ENCODE measurements around the gene KAT8. TPM values are rescaled to one million over a fixed set of nuclear protein-coding genes. Genes with fewer than 3 reads are reported as not detected.

Gene KAT8
- total and polyA plus RNA-seq, 10 of the 15 experiments (the other 5 are each of a cell fraction or from before 2014, with no cell fraction given) = 5.5 to 55.8 (median 39.6) TPM

DNA sequence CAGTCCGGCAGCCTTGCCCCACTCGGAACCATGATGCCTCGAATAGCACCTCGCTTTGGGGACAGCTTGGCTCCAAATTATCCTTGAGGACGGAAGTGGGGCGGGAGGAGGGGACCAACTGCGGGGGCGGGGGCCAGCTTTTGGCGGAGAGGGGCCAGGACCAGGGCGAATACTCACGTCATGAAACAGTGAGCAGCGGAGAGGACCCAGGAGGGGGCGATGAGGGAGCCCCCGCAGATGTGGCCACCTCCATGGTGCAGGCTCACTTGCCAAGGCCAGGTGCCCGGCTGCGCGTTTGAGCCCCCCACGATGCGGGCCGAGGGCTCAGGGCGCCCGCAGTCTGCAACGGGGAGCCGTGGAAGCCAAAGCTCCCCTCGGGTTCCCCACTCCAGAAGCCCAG is 31.4 kb downstream of the KAT8 start (continued):
- TF ChIP-seq, protein P1, sequence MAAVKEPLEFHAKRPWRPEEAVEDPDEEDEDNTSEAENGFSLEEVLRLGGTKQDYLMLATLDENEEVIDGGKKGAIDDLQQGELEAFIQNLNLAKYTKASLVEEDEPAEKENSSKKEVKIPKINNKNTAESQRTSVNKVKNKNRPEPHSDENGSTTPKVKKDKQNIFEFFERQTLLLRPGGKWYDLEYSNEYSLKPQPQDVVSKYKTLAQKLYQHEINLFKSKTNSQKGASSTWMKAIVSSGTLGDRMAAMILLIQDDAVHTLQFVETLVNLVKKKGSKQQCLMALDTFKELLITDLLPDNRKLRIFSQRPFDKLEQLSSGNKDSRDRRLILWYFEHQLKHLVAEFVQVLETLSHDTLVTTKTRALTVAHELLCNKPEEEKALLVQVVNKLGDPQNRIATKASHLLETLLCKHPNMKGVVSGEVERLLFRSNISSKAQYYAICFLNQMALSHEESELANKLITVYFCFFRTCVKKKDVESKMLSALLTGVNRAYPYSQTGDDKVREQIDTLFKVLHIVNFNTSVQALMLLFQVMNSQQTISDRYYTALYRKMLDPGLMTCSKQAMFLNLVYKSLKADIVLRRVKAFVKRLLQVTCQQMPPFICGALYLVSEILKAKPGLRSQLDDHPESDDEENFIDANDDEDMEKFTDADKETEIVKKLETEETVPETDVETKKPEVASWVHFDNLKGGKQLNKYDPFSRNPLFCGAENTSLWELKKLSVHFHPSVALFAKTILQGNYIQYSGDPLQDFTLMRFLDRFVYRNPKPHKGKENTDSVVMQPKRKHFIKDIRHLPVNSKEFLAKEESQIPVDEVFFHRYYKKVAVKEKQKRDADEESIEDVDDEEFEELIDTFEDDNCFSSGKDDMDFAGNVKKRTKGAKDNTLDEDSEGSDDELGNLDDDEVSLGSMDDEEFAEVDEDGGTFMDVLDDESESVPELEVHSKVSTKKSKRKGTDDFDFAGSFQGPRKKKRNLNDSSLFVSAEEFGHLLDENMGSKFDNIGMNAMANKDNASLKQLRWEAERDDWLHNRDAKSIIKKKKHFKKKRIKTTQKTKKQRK (IDR thresholded peaks at IDR 0.05; ENCODE audit: low read depth, low read length) = no peak
- TF ChIP-seq PAX8 (IDR thresholded peaks at IDR 0.05) (no peak), TARDBP (IDR thresholded peaks at IDR 0.05; ENCODE audit: borderline replicate concordance) (no peak), SMC3 (IDR thresholded peaks at IDR 0.05; ENCODE audit: borderline replicate concordance, low read length) (no peak), POLR2AphosphoS2 (IDR thresholded peaks at IDR 0.05; ENCODE audit: low read depth, low read length) (no peak)

DNA sequence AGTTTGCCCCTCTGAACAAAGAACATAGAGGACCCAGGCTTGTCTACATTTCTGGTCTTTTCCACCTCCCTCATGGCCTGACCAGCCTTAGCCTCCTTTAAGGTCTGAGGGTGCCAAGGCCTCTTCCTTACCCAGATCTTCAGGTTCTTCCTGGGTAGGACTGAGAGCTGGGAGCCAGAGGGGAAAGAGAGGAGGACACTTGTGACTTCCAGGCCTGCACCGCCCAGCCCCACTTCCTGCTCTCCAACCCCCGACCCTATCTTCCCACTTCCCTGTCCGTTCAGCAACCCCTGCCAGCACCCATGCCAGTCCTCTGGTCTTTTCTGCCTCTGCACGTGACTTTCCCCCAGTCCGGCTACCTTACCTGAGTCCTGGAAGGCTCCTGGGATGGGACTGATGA is 31.9 kb downstream of the KAT8 start:
- in situ Hi-C loops (cut with MboI) (loop anchor here (10.0 kb wide), 1 partner anchor 725 kb away; the partner anchor contains the start of gene ZNF267), intact Hi-C loops (cut with micrococcal nuclease; ENCODE audit: unreplicated experiment) (no loop called here)
- ChIA-PET SMC1A (ENCODE audit: uncharacterized antibody, unreplicated experiment) (no interaction called here), POLR2A (no interaction called here), CTCF (no interaction called here), RAD21 (ENCODE audit: unreplicated experiment) (no interaction called here)
- Histone ChIP-seq H3K27me3 (replicated peaks in 1 of 2; ENCODE audit: control insufficient read depth in 2 of 2, insufficient read depth in 2 of 2, low read length in 1 of 2) (no peaks in the 10 kb centered on the region), H3K9me3 (replicated peaks; ENCODE audit: control insufficient read depth, insufficient read depth, low read length) (no peaks in the 10 kb centered on the region), H3K4me2 (ENCODE audit: control insufficient read depth, insufficient read depth) (no peak overlapping the region), H2AFZ (ENCODE audit: control insufficient read depth, low read depth, low read length) (no peak overlapping the region), H3K36me3 (ENCODE audit: control insufficient read depth in 2 of 2, insufficient read depth in 2 of 2, low read length in 1 of 2) (no peaks in the 10 kb centered on the region), H3K4me1 (ENCODE audit: control insufficient read depth, insufficient read depth, low read length) (no peaks in the 10 kb centered on the region), H3K27ac (ENCODE audit: control insufficient read depth, insufficient read depth) (no peak overlapping the region), H3K4me3 (no peak overlapping the region), H4K20me1 (ENCODE audit: control insufficient read depth, insufficient read depth) (peaks cover 3% of the 10 kb centered on the region; the same call in 1 of the 2 replicates), H3K79me2 (ENCODE audit: control insufficient read depth, insufficient read depth, low read length) (no peaks in the 10 kb centered on the region), H3K9ac (ENCODE audit: control insufficient read depth, insufficient read depth, low read length) (no peak overlapping the region)
- no TSS peak for BruUV-seq (replicated peaks)
- WGBS (ENCODE audit: insufficient coverage, insufficient replicate concordance, low lambda C conversion rate, missing lambda C conversion rate) = 31% methylated on average over 5 of the region's 5 CpGs
- FAIRE-seq (no peak), DNase-seq (ENCODE audit: low read depth, low spot score) (no peak), ATAC-seq (no peak)
- TF ChIP-seq SMAD5 (IDR thresholded peaks at IDR 0.05; ENCODE audit: low read depth) (no peak), NFYB (IDR thresholded peaks at IDR 0.05; ENCODE audit: insufficient read depth, low read depth, low read length) (no peak), CEBPB (IDR thresholded peaks at IDR 0.05; ENCODE audit: borderline replicate concordance in 1 of 2, low read depth in 2 of 2, low read length in 2 of 2) (no peak), ATF7 (IDR thresholded peaks at IDR 0.05; ENCODE audit: low read depth) (no peak), SUZ12 (IDR thresholded peaks at IDR 0.05; ENCODE audit: unreplicated experiment) (no peak), MYC (IDR thresholded peaks at IDR 0.05; ENCODE audit: insufficient read depth, insufficient read length, insufficient replicate concordance, low read length, severe bottlenecking) (no peak), ASH2L (IDR thresholded peaks at IDR 0.05; ENCODE audit: borderline replicate concordance, low read depth) (no peak), KDM1A (IDR thresholded peaks at IDR 0.05; ENCODE audit: borderline replicate concordance) (no peak), SMC3 (IDR thresholded peaks at IDR 0.05; ENCODE audit: borderline replicate concordance, low read length) (no peak), BCL11A (IDR thresholded peaks at IDR 0.05; ENCODE audit: low read depth, low read length) (no peak)
- TF ChIP-seq, protein P2, sequence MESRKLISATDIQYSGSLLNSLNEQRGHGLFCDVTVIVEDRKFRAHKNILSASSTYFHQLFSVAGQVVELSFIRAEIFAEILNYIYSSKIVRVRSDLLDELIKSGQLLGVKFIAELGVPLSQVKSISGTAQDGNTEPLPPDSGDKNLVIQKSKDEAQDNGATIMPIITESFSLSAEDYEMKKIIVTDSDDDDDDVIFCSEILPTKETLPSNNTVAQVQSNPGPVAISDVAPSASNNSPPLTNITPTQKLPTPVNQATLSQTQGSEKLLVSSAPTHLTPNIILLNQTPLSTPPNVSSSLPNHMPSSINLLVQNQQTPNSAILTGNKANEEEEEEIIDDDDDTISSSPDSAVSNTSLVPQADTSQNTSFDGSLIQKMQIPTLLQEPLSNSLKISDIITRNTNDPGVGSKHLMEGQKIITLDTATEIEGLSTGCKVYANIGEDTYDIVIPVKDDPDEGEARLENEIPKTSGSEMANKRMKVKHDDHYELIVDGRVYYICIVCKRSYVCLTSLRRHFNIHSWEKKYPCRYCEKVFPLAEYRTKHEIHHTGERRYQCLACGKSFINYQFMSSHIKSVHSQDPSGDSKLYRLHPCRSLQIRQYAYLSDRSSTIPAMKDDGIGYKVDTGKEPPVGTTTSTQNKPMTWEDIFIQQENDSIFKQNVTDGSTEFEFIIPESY (IDR thresholded peaks at IDR 0.05) = no peak

Data from GM12878 (cell line).